Parathyroid adenoma (tissue), 2 donors: Measurements from ENCODE around the gene TNFRSF18.

Experiments
- H2AFZ ChIP-seq: fragments of 300-600 bp; sonication (generic); one replicate; pipeline ENCODE4 v1.7.0; 2017; ENCODE audit warnings: antibody characterized with exemption, mild to moderate bottlenecking
- H3K27ac ChIP-seq: fragments of 300-600 bp; sonication (generic); one replicate; pipeline ENCODE4 v1.7.0; 2017
- H3K27me3 ChIP-seq: fragments of 300-600 bp; sonication (generic); one replicate; pipeline ENCODE4 v1.7.0; 2017; ENCODE audit warnings: low read length; ENCODE audit not compliant: control insufficient read depth, insufficient read depth
- H3K36me3 ChIP-seq: fragments of 300-600 bp; sonication (generic); one replicate; pipeline ENCODE4 v1.7.0; 2017; ENCODE audit warnings: low read length; ENCODE audit not compliant: control insufficient read depth, insufficient read depth
- H3K4me1 ChIP-seq: fragments of 300-600 bp; sonication (generic); one replicate; pipeline ENCODE4 v1.7.0; 2017; ENCODE audit warnings: control low read depth
- H3K4me2 ChIP-seq: fragments of 300-600 bp; sonication (generic); one replicate; pipeline ENCODE4 v1.7.0; 2017; ENCODE audit warnings: low read length
- H3K4me3 ChIP-seq: fragments of 300-600 bp; sonication (generic); one replicate; pipeline ENCODE4 v1.7.0; 2017; ENCODE audit warnings: low read depth, low read length
- H3K79me2 ChIP-seq: fragments of 300-600 bp; sonication (generic); one replicate; pipeline ENCODE4 v1.7.0; 2017; ENCODE audit warnings: control low read depth
- H3K9ac ChIP-seq: fragments of 300-600 bp; sonication (generic); one replicate; pipeline ENCODE4 v1.7.0; 2017; ENCODE audit warnings: mild to moderate bottlenecking
- H3K9me3 ChIP-seq: fragments of 300-600 bp; sonication (generic); one replicate; pipeline ENCODE4 v1.7.0; 2017; ENCODE audit warnings: low read length; ENCODE audit not compliant: control insufficient read depth
- CTCF ChIP-seq: fragments of 300-600 bp; sonication (generic); IDR thresholded peaks from one replicate; pipeline ENCODE4 v1.7.0; 2017; ENCODE audit warnings: antibody characterized with exemption, mild to moderate bottlenecking
- donor health status: primary hyperparathyroidism.

TNFRSF18 gene

GRCh38 chr1:1173793-1174415, 32.5 kb downstream of the TNFRSF18 start, which contains the start of gene TTLL10:
Gene TTLL10, plus strand, starts transcription at chr1:1173880. Its CDS starts 5,336 bp downstream, at chr1:1179216.
- Histone ChIP-seq H3K9ac (no peak within 1 kb of the TSS), H3K4me3 (no peak within 1 kb of the TSS), H2AFZ (no peak within 1 kb of the TSS), H3K36me3 (no peaks in the 10 kb centered on the region), H3K4me1 (no peaks in the 10 kb centered on the region), H3K27me3 (no peaks in the 10 kb centered on the region), H3K4me2 (no peak within 1 kb of the TSS), H3K27ac (no peak within 1 kb of the TSS), H3K9me3 (no peaks in the 10 kb centered on the region), H3K79me2 (no peaks in the 10 kb centered on the region)
- TF ChIP-seq CTCF, result no peak

- Histone ChIP-seq H3K9me3 (no peaks in the 10 kb centered on the region), H3K4me3 (no peak overlapping the region), H3K79me2 (no peaks in the 10 kb centered on the region), H2AFZ (no peak overlapping the region), H3K27ac (no peak overlapping the region), H3K9ac (no peak overlapping the region), H3K27me3 (no peaks in the 10 kb centered on the region), H3K36me3 (no peaks in the 10 kb centered on the region), H3K4me1 (no peaks in the 10 kb centered on the region), H3K4me2 (no peak overlapping the region)
- TF ChIP-seq CTCF, result no peak
Observed at GRCh38 chr1:1173061-1173792, 33.2 kb downstream of the TNFRSF18 start.

- H3K9me3 ChIP-seq, result no peaks in the 10 kb centered on the region
- no peak overlapping the region for H3K4me3 ChIP-seq
- H2AFZ ChIP-seq, result no peak overlapping the region
- H3K9ac ChIP-seq, result no peak overlapping the region
- TF ChIP-seq CTCF, result no peak
- no peaks in the 10 kb centered on the region for H3K4me1 ChIP-seq
- no peaks in the 10 kb centered on the region for H3K79me2 ChIP-seq
- H3K27ac ChIP-seq, result no peak overlapping the region
- H3K36me3 ChIP-seq, result no peaks in the 10 kb centered on the region
- no peak overlapping the region for H3K4me2 ChIP-seq
- H3K27me3 ChIP-seq, result no peaks in the 10 kb centered on the region
Observed at GRCh38 chr1:1171546-1172340, 34.6 kb downstream of the TNFRSF18 start.

GRCh38 chr1:1171161-1171545, 35.2 kb downstream of the TNFRSF18 start:
- no peaks in the 10 kb centered on the region for H3K9me3 ChIP-seq
- no peaks in the 10 kb centered on the region for H3K4me1 ChIP-seq
- no peak for TF ChIP-seq CTCF
- H3K27me3 ChIP-seq, result no peaks in the 10 kb centered on the region
- H3K27ac ChIP-seq, result no peak overlapping the region
- no peak overlapping the region for H2AFZ ChIP-seq
- no peak overlapping the region for H3K9ac ChIP-seq
- H3K4me3 ChIP-seq, result no peak overlapping the region
- H3K79me2 ChIP-seq, result no peaks in the 10 kb centered on the region
- H3K36me3 ChIP-seq, result no peaks in the 10 kb centered on the region
- no peak overlapping the region for H3K4me2 ChIP-seq
